ENCODE data around the gene TNF.
A peak's percentile ranks its signal among the peaks of the same experiment; 100 is the strongest.

The TNF gene

DNA sequence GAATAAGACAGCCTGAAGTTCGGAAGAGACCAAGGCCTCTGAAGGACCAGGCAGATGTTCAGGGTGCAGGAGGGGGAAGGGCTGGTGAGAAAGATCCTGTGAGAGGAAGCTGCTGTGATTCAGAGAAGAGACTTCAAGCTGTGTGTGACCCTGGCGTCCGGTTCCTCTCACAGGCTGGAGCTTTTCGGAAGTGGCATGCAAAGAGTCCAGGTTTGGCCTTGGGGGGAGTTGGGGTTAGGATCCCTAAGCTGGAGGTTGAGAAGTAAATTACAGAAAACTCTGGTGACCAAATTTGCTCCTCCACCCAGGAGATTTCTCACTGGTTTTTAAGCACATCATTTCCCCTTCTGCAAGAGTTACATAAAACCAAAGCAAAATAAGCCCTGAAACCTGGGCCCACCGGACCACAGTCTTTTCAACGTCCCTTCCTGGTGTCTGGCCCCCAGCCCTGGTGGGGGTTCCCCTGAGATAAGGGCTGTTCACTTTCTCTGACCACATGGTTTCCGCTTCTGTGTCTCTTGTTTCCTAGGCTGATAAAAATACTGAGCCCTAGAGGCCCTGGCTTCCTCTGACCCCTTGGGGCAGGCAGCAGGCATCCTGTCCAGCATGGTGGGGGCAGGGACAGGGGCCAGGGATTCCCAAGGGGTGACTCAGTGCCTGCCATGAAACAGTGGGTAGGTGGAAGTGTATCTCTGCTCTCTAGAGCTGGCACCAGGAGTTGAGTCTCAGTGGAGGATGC, 15.2 kb upstream of the TNF start:
- peak; percentile 55 for DNase-seq (ENCODE audit: low read depth, low spot score)

DNA sequence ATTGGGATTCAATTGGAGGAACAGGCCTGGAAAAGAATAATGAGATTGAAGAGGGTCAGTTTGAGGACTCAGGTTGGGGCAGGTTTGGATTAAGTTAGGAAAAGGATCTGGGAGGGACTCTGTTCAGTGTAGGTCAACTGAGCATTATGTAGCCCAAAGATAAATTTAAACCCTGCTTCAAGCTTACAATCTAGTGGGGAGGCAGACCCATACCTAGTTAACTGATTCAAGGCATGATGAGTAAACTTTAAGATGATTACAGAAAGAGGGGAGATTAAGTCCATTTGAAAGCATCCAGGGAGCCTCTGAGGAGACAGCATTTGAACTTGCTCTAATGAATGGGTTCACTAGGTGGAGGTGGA, 14.7 kb upstream of the TNF start:
- TF ChIP-seq, protein P1, sequence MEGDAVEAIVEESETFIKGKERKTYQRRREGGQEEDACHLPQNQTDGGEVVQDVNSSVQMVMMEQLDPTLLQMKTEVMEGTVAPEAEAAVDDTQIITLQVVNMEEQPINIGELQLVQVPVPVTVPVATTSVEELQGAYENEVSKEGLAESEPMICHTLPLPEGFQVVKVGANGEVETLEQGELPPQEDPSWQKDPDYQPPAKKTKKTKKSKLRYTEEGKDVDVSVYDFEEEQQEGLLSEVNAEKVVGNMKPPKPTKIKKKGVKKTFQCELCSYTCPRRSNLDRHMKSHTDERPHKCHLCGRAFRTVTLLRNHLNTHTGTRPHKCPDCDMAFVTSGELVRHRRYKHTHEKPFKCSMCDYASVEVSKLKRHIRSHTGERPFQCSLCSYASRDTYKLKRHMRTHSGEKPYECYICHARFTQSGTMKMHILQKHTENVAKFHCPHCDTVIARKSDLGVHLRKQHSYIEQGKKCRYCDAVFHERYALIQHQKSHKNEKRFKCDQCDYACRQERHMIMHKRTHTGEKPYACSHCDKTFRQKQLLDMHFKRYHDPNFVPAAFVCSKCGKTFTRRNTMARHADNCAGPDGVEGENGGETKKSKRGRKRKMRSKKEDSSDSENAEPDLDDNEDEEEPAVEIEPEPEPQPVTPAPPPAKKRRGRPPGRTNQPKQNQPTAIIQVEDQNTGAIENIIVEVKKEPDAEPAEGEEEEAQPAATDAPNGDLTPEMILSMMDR (IDR thresholded peaks at IDR 0.05; ENCODE audit: low read depth, low read length), result no peak
- DNase-seq (ENCODE audit: low read depth, low spot score), result no peak
- in situ Hi-C loops (cut with HindIII; ENCODE audit: low sequenced_read_pairs), result no loop called here
- H3K4me3 ChIP-seq (ENCODE audit: low read depth, low read length), result no peak overlapping the region

More for the DNA sequence above, 15.2 kb upstream of the TNF start:
- H3K4me3 ChIP-seq (ENCODE audit: low read depth, low read length), result no peak overlapping the region
- TF ChIP-seq, protein P1 (IDR thresholded peaks at IDR 0.05; ENCODE audit: low read depth, low read length), result no peak
- in situ Hi-C loops (cut with HindIII; ENCODE audit: low sequenced_read_pairs), result no loop called here

DNA sequence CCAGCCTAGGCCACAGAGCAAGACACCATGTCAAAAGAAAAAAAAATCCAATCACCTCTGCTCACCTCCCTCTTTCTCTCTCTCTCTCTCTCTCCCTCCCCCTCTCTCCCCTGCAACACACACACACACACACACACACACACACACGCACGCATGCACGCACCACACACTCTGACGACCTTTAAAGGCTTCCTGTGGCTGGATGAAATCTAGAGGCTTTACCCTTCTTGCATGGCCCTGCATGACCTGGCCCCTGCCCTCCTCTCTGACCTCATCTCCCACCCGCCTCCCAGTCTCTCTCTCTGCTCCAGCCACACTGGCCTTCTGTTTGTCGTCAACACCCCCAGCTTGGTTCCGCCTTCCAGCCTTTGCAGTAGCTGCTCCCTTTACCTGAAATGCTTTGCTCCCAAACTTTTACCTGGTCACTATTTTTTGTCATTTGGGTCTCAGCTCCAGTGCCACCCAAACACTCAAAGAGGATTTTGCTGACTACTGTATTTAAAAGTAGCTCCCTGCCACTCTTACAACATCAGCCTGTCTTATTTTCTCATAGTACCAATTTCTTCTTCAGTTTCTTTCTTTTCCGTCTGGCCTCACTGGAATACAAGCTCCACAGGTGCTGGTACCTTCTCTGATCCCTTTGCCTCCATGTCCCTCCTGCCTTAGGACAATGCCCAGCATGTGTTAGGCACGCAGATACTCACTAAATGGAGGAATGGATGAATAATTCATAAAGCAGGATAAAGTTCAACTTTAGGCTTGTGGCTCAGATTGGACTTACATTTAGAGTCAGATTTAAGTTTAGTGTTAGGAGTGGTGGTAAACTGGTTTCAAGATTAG, 7.6 kb upstream of the TNF start:
- no peak for DNase-seq (ENCODE audit: low read depth, low spot score)
- TF ChIP-seq, protein P1 (IDR thresholded peaks at IDR 0.05; ENCODE audit: low read depth, low read length), result no peak
- no peak overlapping the region for H3K4me3 ChIP-seq (ENCODE audit: low read depth, low read length)
- in situ Hi-C loops (cut with HindIII; ENCODE audit: low sequenced_read_pairs), result no loop called here

DNA sequence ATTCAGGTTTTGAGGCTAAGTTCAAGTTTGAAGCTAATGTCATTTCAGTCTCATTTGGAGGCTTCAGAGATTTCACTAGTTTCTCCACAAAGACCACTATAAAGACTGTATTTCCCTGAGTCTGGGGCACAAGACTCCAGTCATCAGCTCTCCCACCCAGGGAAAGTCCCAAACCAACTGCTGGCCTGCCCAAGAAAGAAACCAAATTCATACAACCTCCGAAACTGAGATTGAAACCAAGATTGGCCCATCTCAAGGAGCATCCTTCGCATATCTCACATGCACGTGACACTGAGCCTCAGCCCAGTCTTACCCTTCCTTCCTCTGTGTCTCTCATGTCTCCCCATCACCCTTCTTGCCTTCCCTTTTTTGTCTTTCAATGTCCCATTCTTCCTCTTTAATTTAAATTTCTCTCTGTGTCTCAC, 6.8 kb upstream of the TNF start:
- TF ChIP-seq, protein P1 (IDR thresholded peaks at IDR 0.05; ENCODE audit: low read depth, low read length), result no peak
- DNase-seq (ENCODE audit: low read depth, low spot score), result no peak
- in situ Hi-C loops (cut with HindIII; ENCODE audit: low sequenced_read_pairs), result no loop called here
- H3K4me3 ChIP-seq (ENCODE audit: low read depth, low read length), result no peak overlapping the region

DNA sequence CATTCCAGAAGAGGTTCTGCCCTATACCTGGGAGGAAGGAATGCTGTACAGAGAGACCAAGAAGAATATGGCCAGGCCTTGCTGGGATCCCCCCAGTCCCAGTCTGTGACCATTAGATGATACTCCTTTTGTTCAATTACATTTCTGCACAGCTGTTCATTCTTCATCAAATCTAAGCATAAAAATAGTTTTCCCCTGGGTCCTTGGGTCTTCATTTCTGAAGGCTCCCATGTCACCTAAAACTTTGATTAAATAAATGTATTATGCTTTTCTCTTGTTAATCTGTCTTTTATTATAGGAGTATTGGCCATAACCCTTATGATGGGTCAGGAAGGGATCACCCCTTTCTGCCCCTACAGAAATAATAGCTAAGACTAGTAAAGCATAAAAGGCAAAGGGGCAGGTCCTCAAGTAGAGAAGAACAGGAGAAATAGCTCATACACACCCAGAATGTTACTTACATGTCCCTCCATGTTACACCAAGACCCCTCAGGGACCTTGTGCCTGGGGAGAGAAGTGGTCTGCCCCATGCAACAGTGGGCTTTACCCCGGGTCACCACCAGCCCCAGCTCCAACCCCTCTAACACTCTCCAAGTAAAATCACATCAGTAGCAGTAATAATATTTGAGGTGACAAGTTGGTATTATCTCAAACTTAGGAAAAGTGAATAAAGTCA, 5.4 kb upstream of the TNF start:
- in situ Hi-C loops (cut with HindIII; ENCODE audit: low sequenced_read_pairs), result no loop called here

More for the DNA sequence above, 5.4 kb upstream of the TNF start:
- no peak for DNase-seq (ENCODE audit: low read depth, low spot score)
- no peak overlapping the region for H3K4me3 ChIP-seq (ENCODE audit: low read depth, low read length)
- TF ChIP-seq, protein P1 (IDR thresholded peaks at IDR 0.05; ENCODE audit: low read depth, low read length), result no peak
